Measurements from ENCODE around the gene ACE2. TPM values are rescaled to one million over a fixed set of nuclear protein-coding genes. Genes with fewer than 3 reads are reported as not detected.
"Not testable (repeated sequence)": the region's sequence is repeated elsewhere in the genome, so short reads cannot be mapped to it uniquely, and the experiment has no call there.

The ACE2 gene
- total RNA-seq, result under 1 TPM; 0.19 to 0.74 (median 0.42) TPM
- 10 to 100 TPM in 1 of 3 donors, 1 to 10 TPM in 1, under 1 TPM in 1; 0.42 to 13.5 (median 1.1) TPM for polyA plus RNA-seq
- long read RNA-seq, donor 1, result 0 reads
- long read RNA-seq, donor 2, result 0 reads

DNA sequence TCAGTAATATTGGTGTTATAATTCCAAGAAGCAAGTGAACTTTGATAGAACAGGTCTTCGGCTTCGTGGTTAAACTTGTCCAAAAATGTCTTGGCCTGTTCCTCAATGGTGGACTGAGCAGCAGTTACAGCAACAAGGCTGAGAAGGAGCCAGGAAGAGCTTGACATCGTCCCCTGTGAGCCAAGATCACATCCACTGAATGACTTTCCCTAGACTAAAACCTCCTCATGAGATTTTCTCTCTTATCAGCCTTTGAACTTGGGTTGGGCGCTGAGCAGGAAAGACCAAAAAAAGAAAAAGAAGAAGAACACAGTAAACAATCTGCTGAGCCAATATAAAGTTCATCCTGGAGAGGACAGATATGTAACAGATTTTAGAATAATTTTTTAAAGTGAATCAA is at the start of gene ACE2:
Gene ACE2 (minus strand): TSS at position 216 of the 400 bp plus-strand sequence. CDS start 49 bp downstream, at position 167.
- TF ChIP-seq, protein P1, sequence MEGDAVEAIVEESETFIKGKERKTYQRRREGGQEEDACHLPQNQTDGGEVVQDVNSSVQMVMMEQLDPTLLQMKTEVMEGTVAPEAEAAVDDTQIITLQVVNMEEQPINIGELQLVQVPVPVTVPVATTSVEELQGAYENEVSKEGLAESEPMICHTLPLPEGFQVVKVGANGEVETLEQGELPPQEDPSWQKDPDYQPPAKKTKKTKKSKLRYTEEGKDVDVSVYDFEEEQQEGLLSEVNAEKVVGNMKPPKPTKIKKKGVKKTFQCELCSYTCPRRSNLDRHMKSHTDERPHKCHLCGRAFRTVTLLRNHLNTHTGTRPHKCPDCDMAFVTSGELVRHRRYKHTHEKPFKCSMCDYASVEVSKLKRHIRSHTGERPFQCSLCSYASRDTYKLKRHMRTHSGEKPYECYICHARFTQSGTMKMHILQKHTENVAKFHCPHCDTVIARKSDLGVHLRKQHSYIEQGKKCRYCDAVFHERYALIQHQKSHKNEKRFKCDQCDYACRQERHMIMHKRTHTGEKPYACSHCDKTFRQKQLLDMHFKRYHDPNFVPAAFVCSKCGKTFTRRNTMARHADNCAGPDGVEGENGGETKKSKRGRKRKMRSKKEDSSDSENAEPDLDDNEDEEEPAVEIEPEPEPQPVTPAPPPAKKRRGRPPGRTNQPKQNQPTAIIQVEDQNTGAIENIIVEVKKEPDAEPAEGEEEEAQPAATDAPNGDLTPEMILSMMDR (IDR thresholded peaks at IDR 0.05), result no peak
- Histone ChIP-seq H3K4me1 (no peaks in the 10 kb centered on the region), H3K27ac (no peak within 1 kb of the TSS), H3K27me3 (ENCODE audit: insufficient read depth in 3 of 3, low read length in 2 of 3) (peaks cover 0 to 43% (median 0%) of the 10 kb centered on the region in 3 donors), H3K9me3 (no peaks in the 10 kb centered on the region), H3K4me3 (no peak within 1 kb of the TSS), H3K36me3 (ENCODE audit: insufficient read depth in 1 of 2, low read depth in 1 of 2) (no peaks in the 10 kb centered on the region)
- WGBS, 3 donors, result 58 to 71% (median 69%) methylated on average over 4 of the region's 4 CpGs
- intact Hi-C loops (cut with DNase I), result no loop called here
- ATAC-seq (no peak), DNase-seq (no peak)

DNA sequence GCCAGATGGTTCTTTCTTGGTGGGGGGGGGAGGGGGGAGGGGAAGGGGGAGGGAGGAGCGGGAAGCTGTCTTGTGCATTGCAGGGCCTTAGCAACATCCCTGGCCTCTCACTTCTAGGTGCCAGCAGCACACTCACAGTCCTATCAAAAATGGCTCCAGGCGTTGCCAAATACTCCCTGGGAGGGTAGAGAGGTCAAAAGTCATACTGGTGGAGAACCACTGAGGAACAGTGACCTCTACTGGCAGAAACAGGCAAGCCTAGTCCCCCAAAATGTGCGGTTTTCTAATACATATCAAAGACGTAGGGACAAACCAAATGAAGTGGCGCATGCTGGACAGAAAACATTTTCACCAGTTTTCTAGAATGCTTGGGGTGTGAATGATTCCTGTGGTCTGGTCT is 46.8 kb upstream of the ACE2 start:
- WGBS, 3 donors, result no CpG with 5 or more reads among the region's 5 CpGs

DNA sequence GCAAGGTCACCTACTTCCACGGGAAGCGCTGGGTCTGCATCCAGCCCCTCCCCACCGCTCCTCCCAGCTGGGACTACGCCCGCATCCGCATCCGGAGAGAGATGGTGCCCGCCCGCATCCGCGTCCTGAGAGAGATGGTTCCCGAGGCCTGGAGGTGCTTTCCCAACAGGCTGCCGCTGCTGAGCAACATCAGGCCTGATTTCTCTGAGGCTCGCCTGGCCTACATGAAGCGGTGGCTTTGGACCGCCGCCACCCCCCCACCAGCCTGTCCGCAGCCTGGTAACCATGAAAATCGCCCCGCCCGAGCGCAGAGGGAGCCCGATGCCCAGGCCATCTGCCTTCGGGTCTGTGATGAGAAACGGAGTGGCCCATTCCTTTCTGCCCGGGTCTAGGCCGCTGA is 45.8 kb upstream of the ACE2 start:
- Histone ChIP-seq H3K36me3 (ENCODE audit: insufficient read depth in 1 of 2, low read depth in 1 of 2) (no peaks in the 10 kb centered on the region), H3K4me1 (no peaks in the 10 kb centered on the region), H3K27me3 (ENCODE audit: insufficient read depth in 3 of 3, low read length in 2 of 3) (peaks cover 0 to 44% (median 0%) of the 10 kb centered on the region in 3 donors), H3K9me3 (no peaks in the 10 kb centered on the region), H3K4me3 (no peak overlapping the region), H3K27ac (no peak overlapping the region)
- no peak for ATAC-seq
- TF ChIP-seq, protein P1 (IDR thresholded peaks at IDR 0.05), result no peak
- DNase-seq, result peak in 1 of 2 donors; percentile 14
- intact Hi-C loops (cut with DNase I), result no loop called here
- 84 to 98% (median 97%) methylated on average over 19 to 27 of the region's 27 CpGs for WGBS, 3 donors

More for the DNA sequence above, 46.8 kb upstream of the ACE2 start:
- peaks cover 0 to 35% (median 0%) of the 10 kb centered on the region in 3 donors for H3K27me3 ChIP-seq (ENCODE audit: insufficient read depth in 3 of 3, low read length in 2 of 3)
- H3K4me3 ChIP-seq; H3K27ac ChIP-seq; H3K36me3 ChIP-seq (ENCODE audit: insufficient read depth in 1 of 2, low read depth in 1 of 2); DNase-seq; intact Hi-C loops (cut with DNase I); H3K4me1 ChIP-seq; H3K9me3 ChIP-seq: not testable (repeated sequence)
- peak in 3 of 4 donors; percentile 51 to 68 (median 67) for ATAC-seq

DNA sequence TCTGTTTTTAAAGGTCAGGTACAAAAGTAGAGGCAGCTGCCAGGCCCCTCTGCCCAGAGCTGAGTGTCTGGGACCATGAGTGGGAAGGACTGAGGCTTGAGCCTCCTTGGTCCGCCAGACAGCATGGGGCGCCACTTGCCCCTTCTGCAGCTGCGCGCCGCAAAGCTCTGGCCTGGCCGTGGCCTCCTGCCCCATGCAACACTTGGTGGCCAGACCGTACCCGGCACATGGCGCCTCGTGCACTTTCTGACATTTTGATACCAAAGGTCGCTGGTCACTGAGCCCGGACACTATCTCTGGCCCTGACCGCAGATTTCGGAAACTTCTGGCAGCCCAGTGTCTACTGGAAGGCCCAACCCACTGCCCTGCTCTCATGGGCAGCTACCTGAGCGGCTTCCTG is 45.3 kb upstream of the ACE2 start:
- Histone ChIP-seq H3K27me3 (ENCODE audit: insufficient read depth in 3 of 3, low read length in 2 of 3) (peaks cover 0 to 44% (median 0%) of the 10 kb centered on the region in 3 donors), H3K36me3 (ENCODE audit: insufficient read depth in 1 of 2, low read depth in 1 of 2) (no peaks in the 10 kb centered on the region), H3K4me1 (no peaks in the 10 kb centered on the region), H3K27ac (no peak overlapping the region), H3K4me3 (no peak overlapping the region), H3K9me3 (no peaks in the 10 kb centered on the region)
- DNase-seq, result no peak
- 89 to 96% (median 91%) methylated on average over 13 to 15 of the region's 15 CpGs for WGBS, 3 donors
- no peak for ATAC-seq
- TF ChIP-seq, protein P1 (IDR thresholded peaks at IDR 0.05), result no peak
- intact Hi-C loops (cut with DNase I), result no loop called here

DNA sequence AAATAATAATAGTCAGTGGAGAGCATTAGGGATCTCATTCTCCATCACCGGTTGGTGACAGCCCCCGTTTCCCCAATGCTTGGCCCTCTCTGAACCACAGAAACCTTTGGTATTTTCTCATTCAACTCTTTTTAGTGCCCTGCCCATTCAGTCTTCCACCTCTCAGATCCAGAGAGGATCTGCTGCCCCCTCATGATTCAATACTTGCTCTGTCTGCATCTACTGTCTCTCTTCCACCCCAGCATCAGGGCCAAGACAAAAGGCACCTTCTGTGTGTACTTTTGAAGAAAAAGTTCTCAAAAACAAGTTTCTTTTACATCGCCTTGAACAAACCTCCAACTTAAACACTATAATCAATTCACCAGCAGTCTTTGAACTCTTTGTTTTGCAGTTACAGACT is 44.5 kb upstream of the ACE2 start:
- H3K27me3 ChIP-seq (ENCODE audit: insufficient read depth in 3 of 3, low read length in 2 of 3), result peaks cover 0 to 45% (median 0%) of the 10 kb centered on the region in 3 donors
- no peaks in the 10 kb centered on the region for H3K9me3 ChIP-seq
- 77 to 85% (median 81%) methylated on average over 3 of the region's 3 CpGs for WGBS, 3 donors
- intact Hi-C loops (cut with DNase I), result no loop called here
- no peak overlapping the region for H3K4me3 ChIP-seq
- no peaks in the 10 kb centered on the region for H3K4me1 ChIP-seq
- H3K36me3 ChIP-seq (ENCODE audit: insufficient read depth in 1 of 2, low read depth in 1 of 2), result no peaks in the 10 kb centered on the region
- ATAC-seq, result no peak
- no peak overlapping the region for H3K27ac ChIP-seq
- TF ChIP-seq, protein P1 (IDR thresholded peaks at IDR 0.05), result no peak
- DNase-seq, result no peak
